ENCODE data around the gene SYNE1. TPM values are rescaled to one million over a fixed set of nuclear protein-coding genes. Genes with fewer than 3 reads are reported as not detected.

SYNE1 gene
- total and polyA plus RNA-seq, 10 of the 15 experiments (the other 5 are each of a cell fraction or from before 2014, with no cell fraction given) = 2.3 to 28.7 (median 14.1) TPM

GRCh38 chr6:152426276-152426675 is 210.9 kb downstream of the SYNE1 start:
- no peak overlapping the region for H3K9ac ChIP-seq (ENCODE audit: control insufficient read depth, insufficient read depth, low read length)

GRCh38 chr6:152423216-152424103 is 213.7 kb downstream of the SYNE1 start:
- DNase-seq (ENCODE audit: low read depth, low spot score) (no peak), ATAC-seq (peak; percentile 92), FAIRE-seq (no peak)
- Histone ChIP-seq H2AFZ (ENCODE audit: control insufficient read depth, low read depth, low read length) (no peak overlapping the region), H3K4me2 (ENCODE audit: control insufficient read depth, insufficient read depth) (no peak overlapping the region), H3K79me2 (ENCODE audit: control insufficient read depth, insufficient read depth, low read length) (no peaks in the 10 kb centered on the region), H4K20me1 (ENCODE audit: control insufficient read depth, insufficient read depth) (no peaks in the 10 kb centered on the region), H3K27me3 (replicated peaks in 1 of 2; ENCODE audit: control insufficient read depth in 2 of 2, insufficient read depth in 2 of 2, low read length in 1 of 2) (no peaks in the 10 kb centered on the region; a peak in 1 of 4 replicates), H3K4me1 (ENCODE audit: control insufficient read depth, insufficient read depth, low read length) (no peaks in the 10 kb centered on the region), H3K36me3 (ENCODE audit: control insufficient read depth in 2 of 2, insufficient read depth in 2 of 2, low read length in 1 of 2) (no peaks in the 10 kb centered on the region), H3K27ac (ENCODE audit: control insufficient read depth, insufficient read depth) (no peak overlapping the region), H3K4me3 (no peak overlapping the region), H3K9me3 (replicated peaks; ENCODE audit: control insufficient read depth, insufficient read depth, low read length) (no peaks in the 10 kb centered on the region), H3K9ac (ENCODE audit: control insufficient read depth, insufficient read depth, low read length) (no peak overlapping the region)
- RAD21 ChIA-PET (ENCODE audit: unreplicated experiment) = no interaction called here
- in situ Hi-C loops (cut with MboI) (no loop called here), intact Hi-C loops (cut with micrococcal nuclease; ENCODE audit: unreplicated experiment) (no loop called here)
- POLR2A ChIA-PET = no interaction called here
- CTCF ChIA-PET = interaction anchor here (0.9 kb wide), 1 partner anchor 8 kb away, joined by 3 read pairs; no protein-coding TSS in a partner anchor
- SMC1A ChIA-PET (ENCODE audit: uncharacterized antibody, unreplicated experiment) = no interaction called here
- no TSS peak for BruUV-seq (replicated peaks)
- 12% methylated on average over 3 of the region's 3 CpGs for WGBS (ENCODE audit: insufficient coverage, insufficient replicate concordance, low lambda C conversion rate, missing lambda C conversion rate)
- TF ChIP-seq CTCF (IDR thresholded peaks at IDR 0.05 in 2 of 3, conservative IDR thresholded peaks at IDR 0.05 in 1 of 3; ENCODE audit: control insufficient read depth in 2 of 3, extremely low read depth in 1 of 3, insufficient read depth in 1 of 3, low read depth in 3 of 3, low read length in 3 of 3) = peak in 1 of 3 experiments; percentile 6; a peak in 1 of 6 replicates
- 0 out of 2 replicates have a peak, but pooled peaks have one; percentile 17 for TF ChIP-seq NBN (IDR thresholded peaks at IDR 0.05)
- peak; percentile 62 for TF ChIP-seq MEF2B (IDR thresholded peaks at IDR 0.05; ENCODE audit: partially characterized antibody, poor library complexity, severe bottlenecking)
- TF ChIP-seq DPF2 (IDR thresholded peaks at IDR 0.05) = peak; percentile 18; the same call in 1 of the 2 replicates
- TF ChIP-seq CUX1 (IDR thresholded peaks at IDR 0.05; ENCODE audit: insufficient replicate concordance, low read depth, low read length) = no peak

More at GRCh38 chr6:152426276-152426675, 210.9 kb downstream of the SYNE1 start:
- SMC1A ChIA-PET (ENCODE audit: uncharacterized antibody, unreplicated experiment) = no interaction called here
- H3K36me3 ChIP-seq (ENCODE audit: control insufficient read depth in 2 of 2, insufficient read depth in 2 of 2, low read length in 1 of 2) = no peaks in the 10 kb centered on the region
- no peak overlapping the region for H3K27ac ChIP-seq (ENCODE audit: control insufficient read depth, insufficient read depth)
- FAIRE-seq = no peak
- H2AFZ ChIP-seq (ENCODE audit: control insufficient read depth, low read depth, low read length) = no peak overlapping the region
- no TSS peak for BruUV-seq (replicated peaks)
- CTCF ChIA-PET = no interaction called here
- no peaks in the 10 kb centered on the region for H3K9me3 ChIP-seq (replicated peaks; ENCODE audit: control insufficient read depth, insufficient read depth, low read length)
- no peak overlapping the region for H3K4me3 ChIP-seq
- intact Hi-C loops (cut with micrococcal nuclease; ENCODE audit: unreplicated experiment) (no loop called here), in situ Hi-C loops (cut with MboI) (no loop called here)
- POLR2A ChIA-PET = no interaction called here
- RAD21 ChIA-PET (ENCODE audit: unreplicated experiment) = no interaction called here
- no peaks in the 10 kb centered on the region for H3K4me1 ChIP-seq (ENCODE audit: control insufficient read depth, insufficient read depth, low read length)
- no peaks in the 10 kb centered on the region; a peak in 1 of 4 replicates for H3K27me3 ChIP-seq (replicated peaks in 1 of 2; ENCODE audit: control insufficient read depth in 2 of 2, insufficient read depth in 2 of 2, low read length in 1 of 2)
- WGBS (ENCODE audit: insufficient coverage, insufficient replicate concordance, low lambda C conversion rate, missing lambda C conversion rate) = 5% methylated on average over 6 of the region's 6 CpGs
- no peak for DNase-seq (ENCODE audit: low read depth, low spot score)
- no peaks in the 10 kb centered on the region for H4K20me1 ChIP-seq (ENCODE audit: control insufficient read depth, insufficient read depth)
- H3K79me2 ChIP-seq (ENCODE audit: control insufficient read depth, insufficient read depth, low read length) = no peaks in the 10 kb centered on the region
- H3K4me2 ChIP-seq (ENCODE audit: control insufficient read depth, insufficient read depth) = no peak overlapping the region
- TF ChIP-seq SIN3A (IDR thresholded peaks at IDR 0.05; ENCODE audit: low read depth, low read length) = no peak
- TF ChIP-seq SREBF1 (IDR thresholded peaks at IDR 0.05; ENCODE audit: low read length) = no peak
- TF ChIP-seq POLR2A (IDR thresholded peaks at IDR 0.05; ENCODE audit: low read depth, low read length) = no peak
- no peak for TF ChIP-seq CBFB (IDR thresholded peaks at IDR 0.05; ENCODE audit: low read depth)
- no peak for TF ChIP-seq POLR2AphosphoS5 (IDR thresholded peaks at IDR 0.05; ENCODE audit: low read length)
- ATAC-seq = peak; percentile 21; the same call in 1 of the 3 replicates
